PC-3 (cell line): Measurements from ENCODE around the gene PRKAR2A. TPM values are rescaled to one million over a fixed set of nuclear protein-coding genes. Genes with fewer than 3 reads are reported as not detected.
"Not testable (repeated sequence)": the region's sequence is repeated elsewhere in the genome, so short reads cannot be mapped to it uniquely, and the experiment has no call there.

Source experiments
- ATAC-seq: fragments of 200-7000 bp; cut with Tn5 transposase; 2 replicates; pipeline ENCODE4 v1.9.1; 2020; ENCODE audit warnings: mild to moderate bottlenecking, moderate library complexity
- BruUV-seq: library from RNA; stranded (reverse); fragments of 400-500 nt; replicated peaks from 2 replicates; lab custom pipeline; 2021; lab: Mats Ljungman, UMichigan
- CTCF ChIA-PET: fragments of 300-600 bp; sonication (Branson Sonifier 250); formaldehyde crosslinking; loops from one replicate; lab custom pipeline; 2022; ENCODE audit warnings: antibody characterized with exemption; lab: Charles Lee
- POLR2A ChIA-PET: fragments of 300-600 bp; sonication (Branson Sonifier 250); formaldehyde crosslinking; loops from one replicate; lab custom pipeline; 2022; ENCODE audit warnings: antibody characterized with exemption; ENCODE audit not compliant: unreplicated experiment; lab: Charles Lee
- DNase-seq: peaks from one replicate; pipeline ENCODE4 v3.0.0-alpha.2; 2015
- H2AFZ ChIP-seq: fragments of 300-600 bp; sonication (generic); 2 replicates; pipeline ENCODE4 v1.6.0; 2016; ENCODE audit warnings: antibody characterized with exemption, low read length
- H3F3A ChIP-seq: fragments of 300-600 bp; sonication (generic); one replicate; pipeline ENCODE4 v1.6.0; 2017; ENCODE audit warnings: antibody characterized with exemption, low read length, control low read depth, mild to moderate bottlenecking; ENCODE audit not compliant: unreplicated experiment
- H3K27ac ChIP-seq: fragments of 300-600 bp; sonication (generic); 2 replicates; pipeline ENCODE4 v1.5.1; 2016; ENCODE audit warnings: mild to moderate bottlenecking, low read length
- H3K27me3 ChIP-seq: fragments of 300-600 bp; sonication (generic); 2 replicates; pipeline ENCODE4 v1.6.1; 2016; ENCODE audit warnings: low read length, mixed read lengths
- H3K36me3 ChIP-seq: fragments of 300-600 bp; sonication (generic); 2 replicates; pipeline ENCODE4 v1.6.1; 2016; ENCODE audit warnings: low read depth, mixed run types, low read length, mixed read lengths
- H3K4me1 ChIP-seq: fragments of 300-600 bp; sonication (generic); 2 replicates; pipeline ENCODE4 v1.5.1; 2016; ENCODE audit warnings: low read length; ENCODE audit not compliant: insufficient read depth
- H3K4me2 ChIP-seq: fragments of 300-600 bp; sonication (generic); 2 replicates; pipeline ENCODE4 v1.6.0; 2016; ENCODE audit warnings: low read length
- H3K4me3 ChIP-seq: fragments of 300-600 bp; sonication (generic); 2 replicates; pipeline ENCODE4 v1.5.1; 2016; ENCODE audit warnings: mild to moderate bottlenecking, low read length, mixed read lengths
- H3K79me2 ChIP-seq: fragments of 300-600 bp; sonication (generic); 2 replicates; pipeline ENCODE4 v1.6.1; 2017; ENCODE audit warnings: low read length, mixed read lengths
- H3K9ac ChIP-seq: fragments of 300-600 bp; sonication (generic); 2 replicates; pipeline ENCODE4 v1.6.0; 2016; ENCODE audit warnings: mild to moderate bottlenecking, low read length
- H3K9me2 ChIP-seq: fragments of 300-600 bp; sonication (generic); replicated peaks from 2 replicates; pipeline ENCODE4 v1.6.1; 2016; ENCODE audit warnings: mixed run types, low read length, mixed read lengths
- H3K9me3 ChIP-seq: fragments of 300-600 bp; sonication (generic); 2 replicates; pipeline ENCODE4 v1.6.1; 2016; ENCODE audit warnings: low read length, mixed read lengths
- H4K20me1 ChIP-seq: fragments of 300-600 bp; sonication (generic); 2 replicates; pipeline ENCODE4 v1.6.1; 2016; ENCODE audit warnings: low read length, mixed read lengths
- EZH2 ChIP-seq: fragments of 300-600 bp; sonication (generic); IDR thresholded peaks from one replicate; pipeline ENCODE4 v1.6.1; 2017; ENCODE audit warnings: antibody characterized with exemption, mild to moderate bottlenecking, low read length; ENCODE audit not compliant: unreplicated experiment
- EZH2phosphoT487 ChIP-seq: fragments of 300-600 bp; sonication (generic); IDR thresholded peaks from 2 replicates; pipeline ENCODE4 v1.6.1; 2018; ENCODE audit warnings: mild to moderate bottlenecking, antibody characterized with exemption, low read length, borderline replicate concordance
- intact Hi-C: fragments of 100-400 bp; cut with micrococcal nuclease; formaldehyde crosslinking; loops from 2 replicates; pipeline ENCODE4 v1.9.0; 2023
- total RNA-seq: library from RNA; depleted of rRNA; stranded (reverse); fragments of >200 nt; gene quantifications from 2 replicates; pipeline ENCODE4 v1.2.3, GENCODE V29; 2014
- TF ChIP-seq, protein P1 (sequence below): fragments of 300-600 bp; sonication (generic); conservative IDR thresholded peaks from 2 replicates; pipeline ENCODE4 v1.5.1; 2017; ENCODE audit warnings: antibody characterized with exemption, low read depth, mild to moderate bottlenecking, low read length

The PRKAR2A gene
- total RNA-seq, 1 experiment from 2014 or later: 68.1 TPM

DNA sequence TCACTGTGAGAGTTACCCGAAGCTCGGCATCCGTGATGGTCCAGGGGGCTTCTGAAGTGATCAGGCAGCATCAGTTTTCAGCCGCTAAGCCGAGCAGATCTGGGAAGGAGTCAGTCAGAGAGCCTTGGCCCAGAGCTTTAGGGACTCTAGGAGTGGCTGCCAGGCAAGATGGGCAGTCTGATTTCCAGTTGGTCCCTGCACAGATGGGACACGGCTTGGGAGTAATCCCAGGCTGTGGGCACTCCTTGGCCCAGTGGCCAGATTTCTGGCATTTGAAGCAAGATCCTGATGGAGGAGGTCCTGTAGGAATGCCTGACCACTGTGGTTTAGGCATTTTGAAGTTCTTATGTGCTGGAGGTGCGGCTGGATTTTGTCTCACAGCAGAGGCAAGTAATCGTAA lies 120.2 kb downstream of the PRKAR2A start:
- Histone ChIP-seq H3K79me2 (no peaks in the 10 kb centered on the region), H3K36me3 (no peaks in the 10 kb centered on the region), H4K20me1 (no peaks in the 10 kb centered on the region), H3F3A (no peaks in the 10 kb centered on the region), H3K27ac (no peak overlapping the region), H3K27me3 (no peaks in the 10 kb centered on the region), H3K9ac (no peak overlapping the region), H3K4me1 (peaks cover 16% of the 10 kb centered on the region), H3K4me2 (no peak overlapping the region), H3K4me3 (no peak overlapping the region), H2AFZ (no peak overlapping the region), H3K9me2 (no peaks in the 10 kb centered on the region), H3K9me3 (no peaks in the 10 kb centered on the region)
- ChIA-PET POLR2A (no interaction called here), CTCF (no interaction called here)
- no peak for ATAC-seq
- no TSS peak for BruUV-seq
- TF ChIP-seq, protein P1, sequence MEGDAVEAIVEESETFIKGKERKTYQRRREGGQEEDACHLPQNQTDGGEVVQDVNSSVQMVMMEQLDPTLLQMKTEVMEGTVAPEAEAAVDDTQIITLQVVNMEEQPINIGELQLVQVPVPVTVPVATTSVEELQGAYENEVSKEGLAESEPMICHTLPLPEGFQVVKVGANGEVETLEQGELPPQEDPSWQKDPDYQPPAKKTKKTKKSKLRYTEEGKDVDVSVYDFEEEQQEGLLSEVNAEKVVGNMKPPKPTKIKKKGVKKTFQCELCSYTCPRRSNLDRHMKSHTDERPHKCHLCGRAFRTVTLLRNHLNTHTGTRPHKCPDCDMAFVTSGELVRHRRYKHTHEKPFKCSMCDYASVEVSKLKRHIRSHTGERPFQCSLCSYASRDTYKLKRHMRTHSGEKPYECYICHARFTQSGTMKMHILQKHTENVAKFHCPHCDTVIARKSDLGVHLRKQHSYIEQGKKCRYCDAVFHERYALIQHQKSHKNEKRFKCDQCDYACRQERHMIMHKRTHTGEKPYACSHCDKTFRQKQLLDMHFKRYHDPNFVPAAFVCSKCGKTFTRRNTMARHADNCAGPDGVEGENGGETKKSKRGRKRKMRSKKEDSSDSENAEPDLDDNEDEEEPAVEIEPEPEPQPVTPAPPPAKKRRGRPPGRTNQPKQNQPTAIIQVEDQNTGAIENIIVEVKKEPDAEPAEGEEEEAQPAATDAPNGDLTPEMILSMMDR: no peak
- TF ChIP-seq EZH2: no peak
- no peak for TF ChIP-seq EZH2phosphoT487
- DNase-seq: no peak
- intact Hi-C loops: no loop called here

DNA sequence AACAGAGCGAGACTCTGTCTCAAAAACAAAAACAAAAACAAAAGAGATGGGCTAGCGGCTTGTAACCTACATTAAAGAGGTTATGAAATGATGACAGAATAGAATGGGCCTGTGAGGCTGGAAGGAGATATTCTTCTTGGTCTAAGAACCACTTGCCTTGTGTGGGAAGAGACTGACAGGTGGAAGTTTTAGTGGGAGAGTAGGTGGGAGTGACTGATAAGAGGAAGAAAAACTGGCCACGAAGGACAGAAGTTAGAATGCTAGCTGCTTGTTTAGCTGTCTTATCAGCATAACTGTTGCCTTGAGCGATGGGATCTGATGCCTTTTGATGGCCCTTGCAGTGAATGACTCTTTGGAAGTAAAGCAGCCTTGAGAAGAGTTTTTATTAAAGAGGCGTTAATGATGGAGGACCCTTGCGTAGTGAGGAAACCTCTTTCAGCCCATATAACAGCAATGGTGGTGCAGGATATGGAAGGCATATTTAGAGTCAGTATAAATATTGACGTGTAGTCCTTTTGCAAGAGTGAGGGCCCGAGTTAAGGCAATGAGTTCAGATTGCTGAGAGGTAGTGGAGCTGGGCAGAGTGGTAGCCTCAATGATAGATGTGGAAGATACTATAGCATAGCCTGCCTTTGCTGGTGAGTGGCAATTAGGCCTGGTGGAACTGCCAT lies 122.4 kb downstream of the PRKAR2A start:
- H3K9me2 ChIP-seq, H3F3A ChIP-seq, H2AFZ ChIP-seq, H4K20me1 ChIP-seq, CTCF ChIA-PET, H3K79me2 ChIP-seq, H3K36me3 ChIP-seq, H3K27ac ChIP-seq, ATAC-seq, H3K9me3 ChIP-seq, H3K4me2 ChIP-seq, DNase-seq, BruUV-seq, intact Hi-C loops, H3K4me3 ChIP-seq, H3K27me3 ChIP-seq, H3K9ac ChIP-seq, POLR2A ChIA-PET: not testable (repeated sequence)
- peaks cover 21% of the 10 kb centered on the region for H3K4me1 ChIP-seq

DNA sequence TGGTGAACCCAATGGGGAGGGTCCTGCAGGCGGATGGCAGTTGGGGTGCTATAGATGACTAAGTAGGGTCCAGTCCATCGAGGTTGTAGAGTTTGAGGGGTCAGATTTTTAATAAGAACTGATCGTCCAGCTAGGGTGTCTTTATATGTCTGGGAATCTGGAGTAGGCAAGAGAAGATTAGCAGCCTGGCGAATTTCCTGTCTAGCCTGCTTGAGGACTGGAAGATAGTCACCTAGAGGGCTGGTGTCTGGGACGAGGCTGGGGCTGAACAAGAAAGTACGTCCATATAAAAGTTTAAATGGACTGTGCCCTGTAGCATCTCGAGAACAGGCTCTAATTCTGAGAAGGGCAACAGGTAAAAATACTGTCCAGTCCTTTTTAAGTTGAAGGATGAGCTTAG lies 123.9 kb downstream of the PRKAR2A start:
- peak overlapping the region; percentile 90 for H3K27ac ChIP-seq
- no peaks in the 10 kb centered on the region for H3K36me3 ChIP-seq
- TSS peak; percentile 28 for BruUV-seq
- no peaks in the 10 kb centered on the region for H3K79me2 ChIP-seq
- no peaks in the 10 kb centered on the region for H3K9me3 ChIP-seq
- peak overlapping the region; percentile 43; the same call in 1 of the 2 replicates for H3K4me3 ChIP-seq
- TF ChIP-seq EZH2 (no peak), EZH2phosphoT487 (no peak)
- TF ChIP-seq, protein P1: no peak
- ChIA-PET CTCF (interaction anchor here (0.8 kb wide), 1 partner anchor 15 kb away, joined by 3 read pairs; no protein-coding TSS in a partner anchor), POLR2A (no interaction called here)
- H3F3A ChIP-seq: no peaks in the 10 kb centered on the region
- peak overlapping the region; percentile 71 for H3K4me2 ChIP-seq
- no peaks in the 10 kb centered on the region for H4K20me1 ChIP-seq
- H3K4me1 ChIP-seq: peaks cover 21% of the 10 kb centered on the region
- no peaks in the 10 kb centered on the region for H3K27me3 ChIP-seq
- no peak overlapping the region for H3K9ac ChIP-seq
- peak overlapping the region; percentile 58; the same call in 1 of the 2 replicates for H2AFZ ChIP-seq
- ATAC-seq (no peak), DNase-seq (no peak)
- intact Hi-C loops: no loop called here
- H3K9me2 ChIP-seq: no peaks in the 10 kb centered on the region

- H3K79me2 ChIP-seq, H4K20me1 ChIP-seq, POLR2A ChIA-PET, H3K36me3 ChIP-seq, intact Hi-C loops, H3K27me3 ChIP-seq, H3K9me2 ChIP-seq, BruUV-seq, H3F3A ChIP-seq, CTCF ChIA-PET, H3K9me3 ChIP-seq: not testable (repeated sequence)
- ATAC-seq: peak; percentile 52
- Histone ChIP-seq H3K4me1 (peaks cover 21% of the 10 kb centered on the region), H3K4me2 (peak overlapping the region; percentile 71), H3K27ac (peak overlapping the region; percentile 90), H3K4me3 (peak overlapping the region; percentile 43; the same call in 1 of the 2 replicates), H3K9ac (peak overlapping the region; percentile 48), H2AFZ (peak overlapping the region; percentile 58)
- DNase-seq: peak; percentile 80
These were observed 124.4 kb downstream of the PRKAR2A start for GRCh38 chr3:48723293-48723692.
